GM19468 (cell line): ENCODE results near the gene MYO1B.

Source experiments
- ATAC-seq: cut with Tn5 transposase; IDR thresholded peaks from one replicate; pipeline ENCODE4 v1.9.1; 2021; ENCODE audit warnings: mild to moderate bottlenecking, moderate library complexity, moderate number of reproducible peaks; ENCODE audit not compliant: unreplicated experiment; ENCODE audit errors: extremely low read depth

Gene MYO1B

DNA sequence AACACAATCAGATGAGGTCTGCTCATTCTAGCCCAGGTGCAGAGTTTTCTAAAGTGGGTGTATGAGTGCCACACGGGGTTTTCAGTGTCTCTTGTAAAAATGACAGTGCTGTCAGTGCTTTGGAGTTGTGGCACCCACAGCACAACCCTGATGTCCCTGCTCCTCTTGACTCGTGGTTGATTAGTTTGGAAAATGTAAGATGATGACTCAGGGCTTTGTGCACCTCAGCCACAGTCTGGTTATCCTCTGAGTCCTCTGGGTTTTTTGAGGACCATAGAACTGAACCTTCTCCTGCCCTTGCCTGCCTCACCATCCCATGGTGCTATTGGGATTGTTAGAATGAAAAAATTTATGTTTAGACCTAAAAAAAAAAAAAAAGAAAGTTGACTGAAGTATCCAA is 105.6 kb downstream of the MYO1B start:
- no peak for ATAC-seq

GRCh38 chr2:191351298-191351697 is 106.1 kb downstream of the MYO1B start:
- no peak for ATAC-seq

DNA sequence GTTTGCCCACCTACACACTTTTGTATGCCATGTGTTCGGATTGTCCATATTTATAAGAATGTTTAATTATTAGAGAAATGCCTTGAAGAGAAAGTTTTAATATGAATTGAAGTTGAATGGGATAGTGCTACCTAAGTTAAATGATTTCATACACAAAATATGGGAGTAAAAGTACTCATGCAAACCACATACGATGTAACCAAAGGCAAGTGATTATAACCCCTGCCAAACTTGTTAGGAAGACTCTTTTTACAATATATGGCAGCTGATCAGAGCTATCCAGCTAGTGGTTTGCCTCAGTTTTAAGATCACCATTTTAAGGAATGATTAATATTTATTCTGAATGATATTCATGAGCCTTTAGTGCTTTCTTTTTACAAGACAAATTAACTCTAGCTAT is 106.7 kb downstream of the MYO1B start:
- no peak for ATAC-seq

DNA sequence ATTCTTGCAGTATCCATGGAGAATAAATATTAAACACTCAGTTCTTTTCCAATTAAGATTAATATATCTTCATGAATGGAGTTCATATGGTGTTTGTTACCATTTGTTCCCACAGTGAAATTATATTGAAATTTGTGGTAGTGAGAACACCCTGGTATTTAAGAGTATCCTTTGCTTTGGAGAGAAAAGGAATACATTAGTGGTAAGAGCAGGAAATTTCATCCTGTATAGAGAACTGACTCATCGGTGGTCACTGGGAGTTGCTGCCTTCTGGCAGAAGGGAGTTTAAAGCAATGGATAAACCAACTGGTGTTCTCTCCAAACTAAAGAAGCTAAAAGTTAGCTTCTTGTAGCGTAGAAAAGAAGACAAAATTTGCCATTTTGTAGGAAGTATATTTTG is 107.3 kb downstream of the MYO1B start:
- ATAC-seq = no peak

GRCh38 chr2:191355170-191355758 is 110.1 kb downstream of the MYO1B start:
- no peak for ATAC-seq

DNA sequence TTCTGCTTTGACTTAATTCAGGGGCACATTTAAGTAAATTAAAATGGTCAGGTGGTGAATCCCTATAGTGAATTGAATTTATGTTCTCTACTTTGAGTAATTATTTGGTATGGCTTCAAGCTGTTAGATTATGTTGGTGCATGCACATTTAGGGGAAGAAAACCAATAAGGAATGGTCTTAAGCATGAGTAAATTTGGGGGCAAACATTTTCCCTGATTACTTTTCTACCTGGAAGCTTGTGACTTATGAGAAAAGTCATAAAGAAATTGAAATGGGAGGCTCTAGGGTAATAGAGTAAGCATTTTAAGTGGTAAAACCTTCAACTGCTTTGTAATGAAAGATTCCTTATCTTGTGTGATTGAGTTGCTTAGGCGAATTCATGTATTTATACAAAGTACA is 112.5 kb downstream of the MYO1B start:
- no peak for ATAC-seq

DNA sequence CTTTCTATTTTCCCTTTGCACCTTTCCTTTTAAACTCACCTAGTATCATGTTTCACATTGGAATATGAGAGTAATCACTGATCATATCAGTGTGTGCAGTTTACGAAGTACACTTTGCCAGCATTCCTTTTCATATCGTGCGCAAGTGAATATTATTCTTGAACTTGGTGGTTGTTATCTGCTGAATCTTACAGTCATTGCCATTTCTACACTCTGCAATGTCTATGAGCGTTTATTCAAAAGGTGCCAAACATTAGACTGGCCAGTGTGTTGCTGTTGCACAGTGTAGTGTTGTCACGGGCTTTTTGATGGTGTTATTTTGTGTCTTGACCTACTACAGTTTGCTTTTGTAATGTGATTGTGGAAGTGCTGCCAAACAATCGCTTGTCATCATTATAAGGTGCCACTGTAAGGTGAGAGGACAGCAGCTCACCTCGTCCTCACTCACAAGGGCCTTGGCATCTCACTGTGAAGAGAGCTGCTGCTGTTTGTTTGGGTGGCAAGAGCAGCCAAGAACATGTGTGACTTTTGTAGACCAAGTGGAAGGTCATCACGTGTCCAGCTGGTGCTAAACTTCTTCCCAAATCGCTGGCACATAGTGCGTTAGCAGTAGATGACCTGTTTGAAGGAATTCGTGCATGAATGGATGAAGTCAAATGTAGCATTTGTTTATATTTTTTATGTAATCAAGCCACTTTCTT is 113.3 kb downstream of the MYO1B start:
- ATAC-seq = no peak

GRCh38 chr2:191359133-191359532 is 113.9 kb downstream of the MYO1B start:
- no peak for ATAC-seq

GRCh38 chr2:191360918-191361317 is 115.7 kb downstream of the MYO1B start:
- no peak for ATAC-seq

DNA sequence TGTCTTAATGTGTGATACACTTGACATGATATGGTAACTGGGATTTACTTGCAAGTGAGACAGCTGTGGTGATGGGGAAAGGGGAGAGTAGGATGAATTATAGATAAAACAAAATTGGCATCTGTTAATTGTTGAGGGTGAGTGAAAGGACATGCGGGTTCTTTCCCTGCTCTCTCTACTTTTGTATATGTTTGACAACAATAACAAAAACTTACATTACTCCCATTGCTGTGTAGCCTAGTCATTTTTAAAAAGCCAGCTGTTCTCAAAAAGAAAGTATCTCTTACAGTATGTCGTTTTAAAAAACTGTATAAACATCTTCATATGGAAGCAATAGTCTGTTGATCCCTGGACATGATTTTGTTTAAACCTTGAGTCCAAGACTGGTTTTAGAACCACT is 117.6 kb downstream of the MYO1B start:
- ATAC-seq = no peak

- ATAC-seq = no peak
These were observed 118.1 kb downstream of the MYO1B start for GRCh38 chr2:191363267-191363666.

DNA sequence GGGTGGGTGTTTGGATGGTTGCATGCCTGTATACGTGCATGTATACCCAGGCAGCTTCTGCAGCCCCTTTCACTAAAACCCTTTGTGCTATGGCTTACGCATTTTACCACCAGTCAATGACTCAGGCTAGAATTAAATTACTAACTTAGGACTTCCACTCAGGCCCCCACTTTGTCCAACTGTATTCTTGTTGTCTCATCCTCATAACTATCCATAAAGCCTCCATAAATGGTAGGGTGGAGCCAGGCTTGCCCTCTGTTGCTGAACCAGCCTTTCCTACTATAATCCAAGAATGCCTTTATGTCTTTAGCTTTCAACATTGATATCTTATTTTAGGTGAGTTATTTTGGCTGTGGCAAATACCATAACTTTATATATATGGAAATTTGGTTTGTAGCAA is 119.9 kb downstream of the MYO1B start:
- no peak for ATAC-seq

DNA sequence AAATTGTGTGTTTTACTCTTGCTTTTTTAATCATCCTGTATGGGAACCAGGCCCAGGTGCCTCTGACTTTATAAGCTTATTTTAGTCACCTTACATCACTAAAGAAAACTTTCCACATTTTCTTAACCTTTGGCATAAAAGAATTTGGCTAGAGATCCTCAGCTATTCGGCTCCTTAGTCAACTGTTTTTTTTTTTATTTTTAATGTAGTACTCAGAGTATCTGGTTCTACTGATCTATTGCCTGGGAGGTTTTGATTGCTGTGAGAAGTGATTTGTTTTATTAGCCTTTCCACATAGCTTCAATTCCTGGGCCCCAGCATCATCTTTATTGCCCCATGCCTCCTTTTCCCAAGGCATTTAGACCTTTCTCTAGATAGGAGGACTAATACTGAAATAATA is 121.0 kb downstream of the MYO1B start:
- no peak for ATAC-seq

- no peak for ATAC-seq
These were observed 123.8 kb downstream of the MYO1B start for GRCh38 chr2:191369034-191369433.

GRCh38 chr2:191374366-191374765 is 129.2 kb downstream of the MYO1B start:
- ATAC-seq = no peak

DNA sequence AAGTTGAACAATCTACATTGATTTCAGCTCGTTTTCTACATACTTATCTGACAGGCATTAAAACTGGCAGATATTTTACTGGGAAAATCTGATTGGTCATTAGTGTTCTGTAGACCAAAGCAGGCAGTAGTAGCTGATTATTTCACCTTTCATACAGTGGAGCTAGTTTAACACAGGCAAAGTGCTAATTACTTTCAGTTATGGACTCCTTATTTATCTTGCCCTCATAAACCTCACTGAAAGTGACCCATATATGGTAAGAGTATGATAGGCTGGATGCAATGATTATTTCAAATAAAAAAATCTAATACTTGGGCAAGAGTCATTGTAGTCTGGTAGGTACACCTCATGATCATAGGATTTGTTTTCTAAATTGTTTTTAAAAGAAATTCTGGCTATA is 129.7 kb downstream of the MYO1B start:
- no peak for ATAC-seq

GRCh38 chr2:191376981-191377629 is 131.9 kb downstream of the MYO1B start:
- no peak for ATAC-seq

GRCh38 chr2:191379375-191379774 is 134.2 kb downstream of the MYO1B start:
- no peak for ATAC-seq

- ATAC-seq = no peak
These were observed 137.6 kb downstream of the MYO1B start for GRCh38 chr2:191382801-191383200.

GRCh38 chr2:191383486-191383885 is 138.3 kb downstream of the MYO1B start:
- no peak for ATAC-seq

DNA sequence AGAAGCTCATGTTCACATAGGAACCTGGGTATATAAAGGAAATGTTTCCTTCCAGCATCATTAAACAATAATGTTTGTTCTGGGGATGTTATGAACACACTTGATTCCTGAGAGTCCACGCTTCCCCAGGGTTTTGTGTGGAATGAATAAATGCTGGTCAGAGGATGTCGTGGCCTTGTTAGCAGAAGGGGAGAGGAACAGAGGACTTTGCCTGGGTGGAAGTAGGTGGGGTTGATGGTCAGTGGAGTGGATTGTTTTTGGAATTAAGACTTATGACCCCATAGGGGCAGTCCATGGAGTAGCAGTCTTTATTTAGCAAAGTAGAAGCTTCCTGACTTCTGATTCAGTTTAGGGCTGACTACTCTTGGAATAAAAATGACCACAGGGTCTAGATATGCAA is 139.6 kb downstream of the MYO1B start:
- ATAC-seq = no peak
